ENCODE results near the gene CTSA. TPM values are rescaled to one million over a fixed set of nuclear protein-coding genes. Genes with fewer than 3 reads are reported as not detected.
A peak's percentile ranks its signal among the peaks of the same experiment; 100 is the strongest.

The CTSA gene
- total RNA-seq, 2 experiments from 2014 or later: 40.3 to 42.6 TPM

- Histone ChIP-seq H3K27ac (ENCODE audit: low read depth in 1 of 2, low read length in 2 of 2) (no peak overlapping the region), H3K4me1 (ENCODE audit: insufficient read depth, low read length) (peaks cover 39% of the 10 kb centered on the region), H3K4me3 (ENCODE audit: low read length) (no peak overlapping the region), H3K36me3 (ENCODE audit: insufficient read depth, low read length) (peaks cover 37% of the 10 kb centered on the region), H3K27me3 (ENCODE audit: control insufficient read depth in 1 of 2, insufficient read depth in 2 of 2, low read length in 2 of 2) (no peaks in the 10 kb centered on the region), H3K9me3 (ENCODE audit: control insufficient read depth in 1 of 2, insufficient read depth in 1 of 2, low read length in 2 of 2) (no peaks in the 10 kb centered on the region)
- Mint-ChIP-seq H3K27ac (no peak overlapping the region), H3K4me3 (peak overlapping the region; percentile 48), H3K36me3 (ENCODE audit: low read depth) (peaks cover 76% of the 10 kb centered on the region), H3K4me1 (ENCODE audit: low read depth) (peaks cover 44% of the 10 kb centered on the region), H3K27me3 (no peaks in the 10 kb centered on the region), H3K9me3 (no peaks in the 10 kb centered on the region)
- DNase-seq: no peak
- ChIA-PET POLR2A (interaction anchor here (1.6 kb wide), 1 partner anchor 27 kb away, joined by 7 read pairs; the partner anchor contains the start of gene ZSWIM1), CTCF (no interaction called here)
- ATAC-seq (ENCODE audit: poor library complexity): no peak
- intact Hi-C loops (cut with DNase I, micrococcal nuclease): no loop called here
- no peak for TF ChIP-seq CTCF (IDR thresholded peaks at IDR 0.05)
Measured at GRCh38 chr20:45853484-45853883, 37.7 kb upstream of the CTSA start.

- Mint-ChIP-seq H3K36me3 (ENCODE audit: low read depth) (peaks cover 41% of the 10 kb centered on the region), H3K27ac (peak within 1 kb of the TSS; percentile 98), H3K27me3 (no peaks in the 10 kb centered on the region), H3K4me3 (peak within 1 kb of the TSS; percentile 96), H3K9me3 (no peaks in the 10 kb centered on the region), H3K4me1 (ENCODE audit: low read depth) (peaks cover 52% of the 10 kb centered on the region)
- Histone ChIP-seq H3K4me3 (ENCODE audit: low read length) (peak within 1 kb of the TSS; percentile 100), H3K27ac (ENCODE audit: low read depth in 1 of 2, low read length in 2 of 2) (peak within 1 kb of the TSS; percentile 88 to 94), H3K27me3 (ENCODE audit: control insufficient read depth in 1 of 2, insufficient read depth in 2 of 2, low read length in 2 of 2) (no peaks in the 10 kb centered on the region), H3K4me1 (ENCODE audit: insufficient read depth, low read length) (peaks cover 40% of the 10 kb centered on the region), H3K9me3 (ENCODE audit: control insufficient read depth in 1 of 2, insufficient read depth in 1 of 2, low read length in 2 of 2) (no peaks in the 10 kb centered on the region), H3K36me3 (ENCODE audit: insufficient read depth, low read length) (peaks cover 22% of the 10 kb centered on the region)
- ChIA-PET CTCF (no interaction called here), POLR2A (interaction anchor here (0.7 to 4.4 kb wide), 12 partner anchors 17 to 130 kb away, joined by 3 to 39 read pairs (median 6); partner anchors contain the start of genes CTSA, NEURL2, PCIF1 and SNX21)
- TF ChIP-seq CTCF (IDR thresholded peaks at IDR 0.05): no peak
- ATAC-seq (ENCODE audit: poor library complexity) (peak; percentile 98), DNase-seq (peak; percentile 80 to 100 (median 90))
- intact Hi-C loops (cut with DNase I, micrococcal nuclease): loop anchor here (1.0 to 5.0 kb wide), 9 partner anchors 24 to 485 kb away; partner anchors contain the start of genes CTSA (in 2 of the 2), NEURL2 (in 2 of the 2), UBE2C (in 2 of the 2) and ZSWIM1 (in 2 of the 2)
Measured at GRCh38 chr20:45857114-45857881, 33.8 kb upstream of the CTSA start, which contains the start of the genes ACOT8 and ZSWIM3. ACOT8 (minus strand) TSS chr20:45857392; CDS start chr20:45857315, 77 bp downstream. ZSWIM3 (plus strand) TSS chr20:45857614; CDS start chr20:45857826, 212 bp downstream.

GRCh38 chr20:45857882-45858216, 33.3 kb upstream of the CTSA start:
- Histone ChIP-seq H3K4me1 (ENCODE audit: insufficient read depth, low read length) (peaks cover 40% of the 10 kb centered on the region), H3K4me3 (ENCODE audit: low read length) (peak overlapping the region; percentile 100), H3K27ac (ENCODE audit: low read depth in 1 of 2, low read length in 2 of 2) (peak overlapping the region; percentile 88 to 94), H3K36me3 (ENCODE audit: insufficient read depth, low read length) (peaks cover 20% of the 10 kb centered on the region), H3K9me3 (ENCODE audit: control insufficient read depth in 1 of 2, insufficient read depth in 1 of 2, low read length in 2 of 2) (no peaks in the 10 kb centered on the region), H3K27me3 (ENCODE audit: control insufficient read depth in 1 of 2, insufficient read depth in 2 of 2, low read length in 2 of 2) (no peaks in the 10 kb centered on the region)
- Mint-ChIP-seq H3K4me3 (peak overlapping the region; percentile 96), H3K36me3 (ENCODE audit: low read depth) (peaks cover 37% of the 10 kb centered on the region), H3K9me3 (no peaks in the 10 kb centered on the region), H3K4me1 (ENCODE audit: low read depth) (peaks cover 52% of the 10 kb centered on the region), H3K27me3 (no peaks in the 10 kb centered on the region), H3K27ac (peak overlapping the region; percentile 98)
- DNase-seq (peak in 4 of 14 experiments; percentile 5 to 48 (median 18)), ATAC-seq (ENCODE audit: poor library complexity) (peak; percentile 8)
- ChIA-PET POLR2A (interaction anchor here (0.8 to 4.4 kb wide), 7 partner anchors 23 to 130 kb away, joined by 3 to 39 read pairs (median 8); partner anchors contain the start of genes CTSA, NEURL2, PCIF1 and UBE2C), CTCF (no interaction called here)
- no peak for TF ChIP-seq CTCF (IDR thresholded peaks at IDR 0.05)
- intact Hi-C loops (cut with DNase I, micrococcal nuclease): loop anchor here (1.0 to 5.0 kb wide), 10 partner anchors 23 to 486 kb away; partner anchors contain the start of genes CTSA (in 2 of the 2), NEURL2 (in 2 of the 2), UBE2C (in 2 of the 2) and ZSWIM1 (in 2 of the 2)
